HG02642 (cell line): ENCODE measurements around the gene TRPM3.
"Not testable (repeated sequence)": the region's sequence is repeated elsewhere in the genome, so short reads cannot be mapped to it uniquely, and the experiment has no call there.

Experiments used
- ATAC-seq: cut with Tn5 transposase; IDR thresholded peaks from one replicate; pipeline ENCODE4 v1.9.1; 2021; ENCODE audit warnings: mild to moderate bottlenecking; ENCODE audit not compliant: unreplicated experiment, poor library complexity

Gene TRPM3

GRCh38 chr9:70792796-70793195 lies 328.6 kb downstream of the TRPM3 start:
- no peak for ATAC-seq

- no peak for ATAC-seq
Measured at GRCh38 chr9:70791936-70792335, 329.5 kb downstream of the TRPM3 start.

DNA sequence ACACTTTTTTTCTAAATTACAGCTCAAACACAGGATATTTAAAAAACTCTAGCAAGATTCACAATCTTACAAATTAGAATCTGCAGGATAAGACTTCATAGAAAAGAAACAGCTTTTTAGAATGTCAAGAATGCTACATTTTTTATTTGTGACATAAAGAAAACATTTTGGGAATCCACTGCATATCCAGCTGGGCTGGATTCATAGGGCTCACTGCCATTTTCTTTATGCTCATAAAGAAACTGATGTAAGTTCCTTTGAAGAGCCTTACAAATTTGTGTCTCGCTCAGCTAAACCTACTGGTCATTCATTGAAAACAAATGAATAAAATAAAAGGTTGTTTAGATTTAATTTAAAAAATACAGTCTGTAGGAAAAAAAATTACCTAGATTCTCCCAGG lies 332.3 kb downstream of the TRPM3 start:
- ATAC-seq = no peak

- no peak for ATAC-seq
Measured at GRCh38 chr9:70784456-70784855, 337.0 kb downstream of the TRPM3 start.

DNA sequence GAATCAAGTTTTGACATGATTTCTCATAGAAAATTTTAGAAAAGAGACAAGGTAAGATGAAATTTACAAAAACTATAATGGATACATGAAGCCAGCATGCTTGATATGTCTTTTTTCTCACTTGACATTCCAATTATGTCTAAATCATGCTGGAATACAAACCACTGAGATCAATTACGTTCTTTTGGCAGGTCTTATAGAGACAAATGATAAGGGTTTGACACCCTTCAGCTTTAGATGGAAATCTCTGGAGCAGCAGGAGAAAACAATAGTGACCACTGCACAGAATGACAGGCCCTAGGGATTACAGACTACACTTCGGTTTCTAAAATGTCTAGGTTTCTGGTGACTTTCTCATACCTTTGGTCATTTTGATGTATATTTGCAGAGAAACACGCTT lies 342.9 kb downstream of the TRPM3 start:
- no peak for ATAC-seq

GRCh38 chr9:70773579-70773978 lies 347.8 kb downstream of the TRPM3 start:
- ATAC-seq = no peak

GRCh38 chr9:70772601-70773000 lies 348.8 kb downstream of the TRPM3 start:
- no peak for ATAC-seq

DNA sequence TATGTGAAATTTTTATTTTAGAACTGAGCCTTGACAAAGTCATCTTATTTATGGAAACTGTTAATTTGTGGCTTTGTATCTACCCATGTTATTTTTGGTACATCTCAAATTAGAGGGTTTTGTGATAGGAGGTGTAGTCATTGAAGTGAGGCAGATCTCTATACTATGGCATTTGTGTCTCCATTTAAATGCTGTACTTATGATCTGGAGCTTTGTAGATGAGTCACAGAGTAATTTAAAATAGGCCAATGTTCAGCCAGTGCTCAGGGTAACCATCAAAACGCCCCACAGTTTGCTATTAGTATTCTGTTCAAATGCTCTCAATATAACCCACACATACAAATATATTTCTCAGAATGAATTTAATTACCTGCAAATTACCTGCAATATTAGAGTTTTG lies 355.5 kb downstream of the TRPM3 start:
- ATAC-seq = no peak

DNA sequence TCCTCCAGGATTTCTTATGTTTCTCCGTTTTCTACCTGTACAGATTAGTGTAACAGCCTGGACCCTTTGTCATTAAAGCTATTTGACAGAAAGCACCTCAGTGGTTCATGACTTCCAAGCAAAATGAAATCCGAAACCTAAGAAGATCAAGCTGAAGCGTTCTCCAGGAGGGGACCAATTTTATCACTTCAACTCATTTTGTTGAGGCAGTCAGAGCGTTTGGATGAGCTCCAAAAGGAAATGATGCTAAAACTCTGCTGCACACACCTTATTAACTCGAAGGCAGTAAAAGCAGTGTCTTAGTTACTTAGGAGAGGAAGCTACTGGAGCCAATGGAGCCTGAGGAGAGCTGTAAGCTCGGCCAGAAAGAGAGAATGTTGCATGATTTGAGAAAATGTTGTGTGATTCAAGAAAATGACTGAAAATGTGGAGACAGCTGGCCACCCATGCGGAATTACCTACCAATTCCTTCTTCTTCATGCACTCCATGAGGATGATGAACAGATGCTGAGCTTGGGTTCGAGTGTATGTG lies 360.2 kb downstream of the TRPM3 start:
- no peak for ATAC-seq

DNA sequence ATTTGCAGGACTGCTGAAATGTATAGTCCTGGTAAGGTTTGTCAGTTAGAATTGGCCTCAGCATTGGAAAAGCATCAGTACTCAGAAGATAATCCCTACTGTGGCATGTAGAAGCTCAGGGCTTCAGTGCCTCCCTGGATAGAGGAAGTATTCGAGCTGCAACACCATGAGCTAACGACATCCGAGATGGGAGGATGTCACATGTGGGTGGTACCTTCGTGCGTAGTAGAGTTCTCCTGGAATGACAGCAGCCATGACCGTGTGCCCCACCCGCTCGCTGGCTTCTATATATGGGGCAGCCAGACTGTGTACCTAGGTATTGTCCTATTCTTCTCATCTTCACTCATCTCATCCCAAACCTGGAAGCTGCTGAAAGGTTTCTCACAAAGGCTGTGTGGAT lies 361.2 kb downstream of the TRPM3 start:
- no peak for ATAC-seq

DNA sequence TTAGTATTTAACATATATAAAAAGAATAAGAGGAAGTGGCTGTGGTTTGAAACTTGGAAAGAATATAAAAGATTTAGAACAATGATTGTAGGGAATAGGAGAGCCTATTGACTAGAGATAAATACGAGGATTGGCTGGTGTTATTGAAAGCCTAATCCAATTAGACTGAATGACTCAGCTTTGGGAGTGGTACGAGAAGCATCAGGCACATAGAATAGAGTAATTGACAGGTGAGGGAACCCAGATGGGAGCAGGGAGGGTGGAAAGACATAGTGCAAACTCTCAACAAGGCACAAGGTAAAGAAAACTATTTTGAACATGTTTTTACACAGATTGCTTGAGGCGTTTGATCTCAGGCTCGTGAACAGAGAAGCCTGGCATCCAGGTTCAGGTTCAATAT lies 368.1 kb downstream of the TRPM3 start:
- ATAC-seq = no peak

- ATAC-seq = no peak
Measured at GRCh38 chr9:70749066-70749465, 372.4 kb downstream of the TRPM3 start.

GRCh38 chr9:70747261-70747718 lies 374.1 kb downstream of the TRPM3 start:
- ATAC-seq = no peak

GRCh38 chr9:70746760-70747159 lies 374.7 kb downstream of the TRPM3 start:
- ATAC-seq = no peak

DNA sequence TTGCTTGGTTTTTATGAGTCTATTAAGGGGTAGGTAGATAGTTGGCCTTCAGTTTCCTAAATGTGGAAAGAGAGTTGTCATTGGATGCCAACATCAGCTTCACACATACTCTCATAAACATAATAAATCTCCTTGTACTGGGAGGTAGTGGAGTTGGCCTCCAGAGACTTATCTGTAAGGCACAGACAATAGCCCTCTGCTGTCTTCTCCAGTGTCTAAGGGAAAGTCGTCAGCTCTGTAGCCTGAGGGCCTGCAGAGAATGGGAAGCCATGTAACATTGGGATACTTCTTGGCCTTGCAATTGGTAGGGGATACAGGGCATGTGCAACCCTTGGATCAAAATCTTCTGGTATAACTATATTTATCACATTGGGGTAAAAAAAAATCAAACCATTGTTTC lies 375.1 kb downstream of the TRPM3 start:
- no peak for ATAC-seq

GRCh38 chr9:70724794-70725193 lies 396.6 kb downstream of the TRPM3 start:
- ATAC-seq = not testable (repeated sequence)

- not testable (repeated sequence) for ATAC-seq
Measured at GRCh38 chr9:70724025-70724424, 397.4 kb downstream of the TRPM3 start.

- not testable (repeated sequence) for ATAC-seq
Measured at GRCh38 chr9:70706797-70707196, 414.6 kb downstream of the TRPM3 start.

DNA sequence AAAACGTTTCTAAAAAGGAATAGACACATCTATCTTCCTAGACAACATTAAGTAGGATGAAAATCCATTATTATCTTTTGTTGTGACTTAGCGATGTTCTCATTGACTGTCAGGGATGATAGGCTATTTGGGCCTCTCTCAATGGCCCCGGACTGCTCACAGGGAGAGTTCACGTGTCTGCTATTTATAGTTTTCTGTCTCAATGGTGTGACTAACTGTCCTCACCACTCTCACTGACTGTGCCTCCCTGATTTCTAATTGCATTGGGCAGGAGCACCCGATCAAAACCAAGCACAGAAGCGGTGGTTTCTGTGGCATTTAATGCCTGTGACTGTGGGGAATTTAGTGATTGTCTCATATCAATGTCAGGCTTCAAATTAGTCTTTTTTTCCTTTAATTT lies 420.3 kb downstream of the TRPM3 start:
- ATAC-seq = no peak

DNA sequence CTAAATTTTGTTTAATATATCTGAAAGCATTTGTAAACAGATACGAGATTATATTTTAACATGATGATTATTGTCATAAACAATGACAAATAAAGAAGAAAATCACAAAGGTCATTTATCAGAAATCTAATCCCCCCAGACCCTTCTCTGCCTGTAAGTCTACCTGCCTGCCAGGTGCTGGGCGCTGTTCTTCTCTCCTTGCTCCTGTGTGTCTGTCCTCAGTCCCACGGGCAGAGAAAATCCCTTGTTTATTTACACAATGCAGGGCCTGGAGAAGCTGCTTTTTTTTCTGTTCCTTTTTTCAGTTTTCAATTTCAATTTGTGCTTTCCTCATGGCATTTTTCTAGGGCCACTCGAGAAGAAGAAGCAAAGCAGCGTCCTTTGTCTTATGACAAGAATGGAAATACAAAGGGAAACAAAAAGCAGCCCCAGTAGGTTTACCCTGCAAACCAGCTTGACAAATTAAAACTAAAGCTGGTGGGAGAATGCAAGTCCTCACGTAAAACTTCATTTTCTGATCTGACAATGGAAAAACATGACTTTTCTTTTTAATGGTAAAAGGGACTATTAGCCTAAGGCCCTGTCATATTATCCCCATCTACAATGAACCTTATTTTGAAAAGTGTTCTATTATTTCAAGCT lies 424.6 kb downstream of the TRPM3 start:
- ATAC-seq = no peak

DNA sequence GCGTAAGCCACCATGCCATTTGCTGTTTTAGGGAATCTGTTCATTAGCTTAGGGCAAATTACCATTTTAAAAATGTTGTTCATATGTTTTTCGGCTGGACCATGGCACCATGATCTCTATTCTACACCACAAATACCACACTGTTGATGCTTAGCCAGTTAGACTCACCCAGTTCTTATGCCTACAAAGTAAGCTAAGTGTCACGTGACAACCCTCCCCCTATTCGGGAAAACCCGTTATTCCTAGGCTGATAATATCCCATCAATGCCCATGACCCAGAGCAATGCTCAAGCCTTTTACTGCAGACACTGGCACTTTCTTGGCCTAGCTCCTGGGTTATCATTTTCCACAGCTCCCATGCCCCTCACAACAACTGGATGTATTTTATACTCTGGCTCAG lies 426.7 kb downstream of the TRPM3 start:
- no peak for ATAC-seq

GRCh38 chr9:70693186-70693585 lies 428.2 kb downstream of the TRPM3 start:
- ATAC-seq = no peak
